ENCODE measurements around the gene TMEM130. TPM values are rescaled to one million over a fixed set of nuclear protein-coding genes. Genes with fewer than 3 reads are reported as not detected.

TMEM130 gene
- total and polyA plus RNA-seq, 4 donors: not detected

- Histone ChIP-seq H3K36me3 (ENCODE audit: control insufficient read depth in 4 of 4, insufficient read depth in 3 of 4, low read depth in 1 of 4, low read length in 3 of 4) (peaks cover 26 to 75% (median 55%) of the 10 kb centered on the region in 4 donors), H3K4me3 (ENCODE audit: low read depth in 1 of 3, low read length in 3 of 3) (no peak overlapping the region), H3K9me3 (ENCODE audit: control insufficient read depth in 4 of 4, low read length in 3 of 4) (no peaks in the 10 kb centered on the region), H3K4me1 (ENCODE audit: control insufficient read depth in 4 of 4, insufficient read depth in 4 of 4, low read length in 3 of 4) (no peaks in the 10 kb centered on the region), H3K27me3 (ENCODE audit: control insufficient read depth in 4 of 4, insufficient read depth in 4 of 4, low read length in 3 of 4) (no peaks in the 10 kb centered on the region), H3K27ac (ENCODE audit: low read depth in 1 of 2, low read length in 2 of 2) (no peak overlapping the region), H3K9ac (ENCODE audit: low read depth in 1 of 2, low read length in 2 of 2) (no peak overlapping the region)
- TF ChIP-seq GABPA (IDR thresholded peaks at IDR 0.05 in 1 of 2, conservative IDR thresholded peaks at IDR 0.05 in 1 of 2) (no peak), RAD21 (IDR thresholded peaks at IDR 0.05) (no peak), EGR1 (IDR thresholded peaks at IDR 0.05; ENCODE audit: low read depth in 2 of 2) (no peak), NR2F2 (IDR thresholded peaks at IDR 0.05) (no peak), FOXA1 (IDR thresholded peaks at IDR 0.05) (no peak), HNF4A (conservative IDR thresholded peaks at IDR 0.05) (no peak), CTCF (IDR thresholded peaks at IDR 0.05; ENCODE audit: low read depth, low read length, missing input control) (no peak), TAF1 (conservative IDR thresholded peaks at IDR 0.05) (no peak), YY1 (IDR thresholded peaks at IDR 0.05) (no peak), HNF4G (IDR thresholded peaks at IDR 0.05) (no peak), JUND (IDR thresholded peaks at IDR 0.05) (no peak), FOXA2 (IDR thresholded peaks at IDR 0.05) (no peak), MAX (IDR thresholded peaks at IDR 0.05) (no peak), ATF3 (IDR thresholded peaks at IDR 0.05) (no peak)
- WGBS: 96% methylated on average over 3 of the region's 3 CpGs
- DNase-seq (ENCODE audit: low spot score): no peak
Measured at GRCh38 chr7:98910427-98910826, 40.6 kb upstream of the TMEM130 start.

GRCh38 chr7:98909487-98909886 lies 39.7 kb upstream of the TMEM130 start:
- H3K27me3 ChIP-seq (ENCODE audit: control insufficient read depth in 4 of 4, insufficient read depth in 4 of 4, low read length in 3 of 4): no peaks in the 10 kb centered on the region
- no peak overlapping the region for H3K27ac ChIP-seq (ENCODE audit: low read depth in 1 of 2, low read length in 2 of 2)
- H3K9ac ChIP-seq (ENCODE audit: low read depth in 1 of 2, low read length in 2 of 2): no peak overlapping the region
- no peak for DNase-seq (ENCODE audit: low spot score)
- peaks cover 30 to 83% (median 63%) of the 10 kb centered on the region in 4 donors for H3K36me3 ChIP-seq (ENCODE audit: control insufficient read depth in 4 of 4, insufficient read depth in 3 of 4, low read depth in 1 of 4, low read length in 3 of 4)
- TF ChIP-seq GABPA (IDR thresholded peaks at IDR 0.05 in 1 of 2, conservative IDR thresholded peaks at IDR 0.05 in 1 of 2) (no peak), JUND (IDR thresholded peaks at IDR 0.05) (no peak), REST (IDR thresholded peaks at IDR 0.05) (no peak), HNF4A (conservative IDR thresholded peaks at IDR 0.05) (no peak), FOXA1 (IDR thresholded peaks at IDR 0.05) (no peak), EGR1 (IDR thresholded peaks at IDR 0.05; ENCODE audit: low read depth in 2 of 2) (no peak), RAD21 (IDR thresholded peaks at IDR 0.05) (no peak), SP1 (IDR thresholded peaks at IDR 0.05) (no peak), ZBTB33 (IDR thresholded peaks at IDR 0.05) (no peak), FOXA2 (IDR thresholded peaks at IDR 0.05) (no peak), YY1 (IDR thresholded peaks at IDR 0.05) (no peak), CTCF (IDR thresholded peaks at IDR 0.05; ENCODE audit: low read depth, low read length, missing input control) (no peak), TAF1 (conservative IDR thresholded peaks at IDR 0.05) (no peak), NR2F2 (IDR thresholded peaks at IDR 0.05) (no peak), HNF4G (IDR thresholded peaks at IDR 0.05) (no peak)
- no peaks in the 10 kb centered on the region for H3K9me3 ChIP-seq (ENCODE audit: control insufficient read depth in 4 of 4, low read length in 3 of 4)
- no peaks in the 10 kb centered on the region for H3K4me1 ChIP-seq (ENCODE audit: control insufficient read depth in 4 of 4, insufficient read depth in 4 of 4, low read length in 3 of 4)
- 93% methylated on average over 8 of the region's 8 CpGs for WGBS
- H3K4me3 ChIP-seq (ENCODE audit: low read depth in 1 of 3, low read length in 3 of 3): no peak overlapping the region

All from liver (tissue), 9 donors.